K562 (cell line): ENCODE results near the gene GLIS1. TPM values are rescaled to one million over a fixed set of nuclear protein-coding genes. Genes with fewer than 3 reads are reported as not detected.

Experiments used
- ATAC-seq: fragments of 200-7000 bp; cut with Tn5 transposase; 3 replicates; pipeline ENCODE4 v1.9.1; 2020; ENCODE audit warnings: moderate library complexity
- BruUV-seq: library from RNA; stranded (reverse); fragments of 400-500 nt; replicated peaks from 2 replicates; lab custom pipeline; 2021; lab: Mats Ljungman, UMichigan
- CTCF ChIA-PET: fragments of 300-600 bp; formaldehyde crosslinking; extraction: SDS; loops from one replicate; lab custom pipeline; 2021; ENCODE audit warnings: low intra/inter-chr PET ratio; lab: Yijun Ruan, JAX
- POLR2A ChIA-PET: fragments of 300-600, 350-650 bp; sonication (Branson Sonifier 250); formaldehyde crosslinking; extraction: SDS; loops from one replicate; lab custom pipeline; 2021; ENCODE audit warnings: antibody characterized with exemption, inconsistent platforms; lab: Yijun Ruan, JAX
- DNase-seq, 4 experiments: peaks; one replicate each; pipeline versions ENCODE4 v3.0.0 to v3.0.0-alpha.2; 2011 to 2018; ENCODE audit warnings: low spot score in 3 of 4, mixed read lengths in 3 of 4; ENCODE audit errors: extremely low read depth in 1 of 4
- FAIRE-seq: peaks from 2 replicates; lab custom pipeline; 2011; peaks lifted over from hg19 to GRCh38; lab: Jason Lieb, UNC
- H2AFZ ChIP-seq: 2 replicates; pipeline ENCODE4 v1.6.0; 2011; ENCODE audit warnings: low read depth, low read length, control low read depth, inconsistent platforms
- H3K27ac ChIP-seq: fragments of 200-600 bp; 3 replicates; pipeline ENCODE4 v1.8.0; 2011; ENCODE audit warnings: low read depth, mild to moderate bottlenecking, control low read depth, inconsistent platforms, low read length, moderate library complexity, mixed read lengths; ENCODE audit errors: extremely low read depth
- H3K27me3 ChIP-seq, 2 experiments: fragments of 300-600 bp in 1 of 2; 2 replicates in 1 of 2; 3 replicates in 1 of 2; pipeline versions ENCODE4 v1.6.0 to v1.8.0; 2011; ENCODE audit warnings: inconsistent platforms in 2 of 2, low read length in 2 of 2, mild to moderate bottlenecking in 1 of 2, mixed read lengths in 1 of 2, moderate library complexity in 1 of 2; ENCODE audit not compliant: control insufficient read depth in 2 of 2, insufficient read depth in 2 of 2
- H3K36me3 ChIP-seq: fragments of 300-600 bp; 3 replicates; pipeline ENCODE4 v1.8.0; 2011; ENCODE audit warnings: mild to moderate bottlenecking, low read length, inconsistent platforms; ENCODE audit not compliant: control insufficient read depth, insufficient read depth
- H3K4me1 ChIP-seq, 2 experiments: fragments of 200-600 bp in 1 of 2; replicated peaks in 1 of 2; 2 replicates in 1 of 2; 3 replicates in 1 of 2; pipeline versions ENCODE4 v1.5.1 to v1.8.0; 2011; ENCODE audit warnings: inconsistent platforms in 2 of 2, low read length in 2 of 2, mild to moderate bottlenecking in 1 of 2, mixed read lengths in 1 of 2, moderate library complexity in 1 of 2; ENCODE audit not compliant: control insufficient read depth in 2 of 2, insufficient read depth in 2 of 2
- H3K4me2 ChIP-seq: 2 replicates; pipeline ENCODE4 v1.6.1; 2011; ENCODE audit warnings: low read length, control low read depth, inconsistent platforms, mixed read lengths; ENCODE audit not compliant: insufficient read depth
- H3K4me3 ChIP-seq: fragments of 200-600 bp; sonication (generic), shearing (Covaris generic); 2 replicates; pipeline ENCODE4 v1.5.1; 2016; ENCODE audit warnings: control low read depth, inconsistent platforms
- H3K79me2 ChIP-seq: fragments of 200-600 bp; 3 replicates; pipeline ENCODE4 v1.8.0; 2011; ENCODE audit warnings: low read length, inconsistent platforms; ENCODE audit not compliant: control insufficient read depth, insufficient read depth
- H3K9ac ChIP-seq, 2 experiments: 2 replicates each; pipeline versions ENCODE4 v1.6.0 to v1.6.1; 2011; ENCODE audit warnings: low read depth in 2 of 2, low read length in 2 of 2, control low read depth in 1 of 2, inconsistent platforms in 1 of 2, mild to moderate bottlenecking in 1 of 2, mixed read lengths in 1 of 2; ENCODE audit not compliant: insufficient read depth in 1 of 2
- H3K9me1 ChIP-seq: one replicate; pipeline ENCODE4 v1.6.0; 2011; ENCODE audit warnings: inconsistent platforms, mild to moderate bottlenecking, low read length, moderate library complexity; ENCODE audit not compliant: control insufficient read depth, insufficient read depth
- H3K9me3 ChIP-seq: replicated peaks from 2 replicates; pipeline ENCODE4 v1.5.1; 2011; ENCODE audit warnings: low read depth, low read length, inconsistent platforms; ENCODE audit not compliant: control insufficient read depth, insufficient read depth
- H4K20me1 ChIP-seq: replicated peaks from 2 replicates; pipeline ENCODE4 v1.6.1; 2011; ENCODE audit warnings: low read length, inconsistent platforms, mixed read lengths; ENCODE audit not compliant: control insufficient read depth, insufficient read depth
- BHLHE40 ChIP-seq: IDR thresholded peaks from 2 replicates; pipeline ENCODE4 v1.6.1; 2011; ENCODE audit warnings: low read length, improper control_type of control experiment
- CCNT2 ChIP-seq: IDR thresholded peaks from 2 replicates; pipeline ENCODE4 v1.6.1; 2011; ENCODE audit warnings: borderline replicate concordance, low read depth, mild to moderate bottlenecking, moderate library complexity, mixed read lengths, low read length; ENCODE audit not compliant: insufficient read length; ENCODE audit errors: extremely low read depth
- PPARD ChIP-seq: fragments of 250-450 bp; sonication (Bioruptor Pico); IDR thresholded peaks from 2 replicates; pipeline ENCODE4 v1.8.0; 2022; ENCODE audit warnings: inconsistent platforms, mild to moderate bottlenecking, moderate library complexity
- VEZF1 ChIP-seq: fragments of 200-800 bp; sonication (Bioruptor generic); IDR thresholded peaks from 2 replicates; pipeline ENCODE4 v1.6.1; 2017; ENCODE audit warnings: missing genetic modification characterization, missing compliant biosample characterization
- WGBS: fragments of 100-300 bp; shearing (Covaris generic); methylation state at CpG from one replicate; pipeline ENCODE4 v1.1.6; 2016; ENCODE audit warnings: low coverage, mixed read lengths; ENCODE audit not compliant: insufficient coverage; ENCODE audit errors: missing lambda C conversion rate; 5-methylcytosine and 5-hydroxymethylcytosine counted together
- in situ Hi-C: fragments of 300-500 bp; cut with MboI; formaldehyde crosslinking; loops from 4 replicates; pipeline ENCODE4 v1.15.0; 2018; ENCODE audit warnings: inconsistent platforms, mixed read lengths
- intact Hi-C: fragments of 100-400 bp; cut with micrococcal nuclease; formaldehyde crosslinking; loops from 2 replicates; pipeline ENCODE4 v1.14.2; 2022
- polyA plus RNA-seq, 8 experiments: library from polyadenylated mRNA; depleted of rRNA in 4 of 8; stranded (reverse) in 5 of 8; unstranded in 3 of 8; fragments of >200 nt; fragmentation: Nextera tagmentation in 2 of 8; fragmentation: Illumina TruSeq in 1 of 8; extraction: Ambion mirVana in 2 of 8; extraction: Trizol in 1 of 8; gene quantifications; 2 replicates each; pipeline versions ENCODE4 v1.2.1 to v1.2.3, GENCODE V29; 2011 to 2014; ENCODE audit warnings: inconsistent platforms in 1 of 8, missing spikeins in 1 of 8
- total RNA-seq, 7 experiments: library from RNA; depleted of rRNA in 6 of 7; stranded (reverse); fragments of >200 nt in 6 of 7; fragmentation: Illumina TruSeq in 2 of 7; extraction: Trizol in 2 of 7; gene quantifications; 2 replicates each; pipeline versions ENCODE4 v1.2.1 to v1.2.3, GENCODE V29; 2011 to 2021; ENCODE audit warnings: low replicate concordance in 1 of 7

The GLIS1 gene
- total and polyA plus RNA-seq, 9 of the 15 experiments (the other 6 are each of a cell fraction or from before 2014, with no cell fraction given), result not detected

- TF ChIP-seq CCNT2, result no peak
These were observed 229.2 kb downstream of the GLIS1 start (continued) for GRCh38 chr1:53509775-53510174.

DNA sequence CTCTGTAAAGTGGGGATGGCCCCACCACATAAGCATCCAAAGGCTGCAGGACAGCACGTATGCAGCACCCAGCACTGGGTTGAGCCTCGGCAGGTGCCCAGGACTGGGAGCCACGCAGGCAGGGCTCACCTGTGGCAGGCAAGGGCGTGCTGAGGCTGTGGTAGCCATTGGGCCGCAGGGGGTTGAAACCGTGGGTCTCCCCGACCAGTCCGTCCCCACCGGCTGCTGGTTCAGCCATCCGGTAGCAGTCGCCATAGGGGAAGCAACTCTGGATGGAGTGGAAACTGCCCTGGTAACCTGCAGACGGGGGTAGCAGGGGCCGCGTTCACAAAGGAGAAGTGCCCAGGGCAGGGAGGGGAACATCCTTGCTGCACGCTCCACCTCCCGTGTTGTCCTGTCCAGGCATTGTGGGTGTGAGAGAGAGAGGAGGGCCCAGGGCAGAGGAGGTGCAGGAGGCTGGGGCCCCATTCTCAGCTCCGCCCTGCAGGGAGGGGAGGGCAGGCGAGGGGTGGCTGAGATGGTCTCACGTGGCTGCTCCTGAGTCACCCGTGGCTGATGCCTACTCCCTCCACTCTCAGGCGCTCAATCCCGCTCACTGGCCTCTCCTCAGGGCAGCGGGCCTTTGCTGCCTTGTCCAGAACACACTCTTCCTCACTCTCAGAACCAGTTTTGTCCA lies 229.8 kb downstream of the GLIS1 start:
- ATAC-seq (peak; percentile 59), DNase-seq (peak in 3 of 4 experiments; percentile 15 to 67 (median 63)), FAIRE-seq (no peak)
- peaks cover 4% of the 10 kb centered on the region for H3K9me1 ChIP-seq
- H3K4me3 ChIP-seq, result no peak overlapping the region
- no peak overlapping the region for H3K27ac ChIP-seq
- H3K27me3 ChIP-seq, result peaks cover 51 to 94% of the 10 kb centered on the region in 2 experiments
- WGBS, result 1% methylated on average over 22 of the region's 23 CpGs
- no peak overlapping the region for H2AFZ ChIP-seq
- CTCF ChIA-PET, result no interaction called here
- BruUV-seq, result no TSS peak
- no peaks in the 10 kb centered on the region for H3K36me3 ChIP-seq
- peaks cover 0 to 15% of the 10 kb centered on the region in 2 experiments; a peak in 1 of 5 replicates for H3K4me1 ChIP-seq
- in situ Hi-C loops (no loop called here), intact Hi-C loops (no loop called here)
- no peak overlapping the region for H3K4me2 ChIP-seq
- H3K79me2 ChIP-seq, result no peaks in the 10 kb centered on the region
- POLR2A ChIA-PET, result interaction anchor here (0.8 to 1.7 kb wide), 2 partner anchors 8 to 36 kb away, joined by 4 read pairs; no protein-coding TSS in a partner anchor
- H4K20me1 ChIP-seq, result peaks cover 8% of the 10 kb centered on the region
- H3K9ac ChIP-seq, result peak overlapping the region in 1 of 2 experiments; percentile 24; a peak in 2 of 4 replicates
- H3K9me3 ChIP-seq, result no peaks in the 10 kb centered on the region
- TF ChIP-seq PPARD (CRISPR knock-in tag) (no peak), VEZF1 (CRISPR knock-in tag) (peak; percentile 31; the same call in 1 of the 2 replicates), BHLHE40 (peak; percentile 48)
